Liver (tissue), 9 donors: ENCODE measurements around the gene FCHO2. TPM values are rescaled to one million over a fixed set of nuclear protein-coding genes. Genes with fewer than 3 reads are reported as not detected.

ENCODE experiments used
- DNase-seq: peaks from one replicate; pipeline ENCODE4 v3.0.0-alpha.2; 2017; ENCODE audit warnings: low spot score
- H3K27ac ChIP-seq, 2 donors: one replicate each; pipeline ENCODE4 v1.7.0; 2013; ENCODE audit warnings: inconsistent platforms in 2 of 2, low read length in 2 of 2, control low read depth in 1 of 2, low read depth in 1 of 2, mild to moderate bottlenecking in 1 of 2
- H3K27me3 ChIP-seq, 4 donors: one replicate each; pipeline versions ENCODE4 v1.6.1 to v1.7.0; 2013; ENCODE audit warnings: low read length in 3 of 4, inconsistent platforms in 1 of 4, mild to moderate bottlenecking in 1 of 4, moderate library complexity in 1 of 4; ENCODE audit not compliant: control insufficient read depth in 4 of 4, insufficient read depth in 4 of 4
- H3K36me3 ChIP-seq, 4 donors: one replicate each; pipeline versions ENCODE4 v1.6.1 to v1.7.0; 2013; ENCODE audit warnings: low read length in 3 of 4, mild to moderate bottlenecking in 3 of 4, low read depth in 1 of 4, moderate library complexity in 1 of 4; ENCODE audit not compliant: control insufficient read depth in 4 of 4, insufficient read depth in 3 of 4
- H3K4me1 ChIP-seq, 4 donors: one replicate each; pipeline versions ENCODE4 v1.6.1 to v1.7.0; 2013; ENCODE audit warnings: low read length in 3 of 4, mild to moderate bottlenecking in 3 of 4, moderate library complexity in 1 of 4; ENCODE audit not compliant: control insufficient read depth in 4 of 4, insufficient read depth in 4 of 4
- H3K4me3 ChIP-seq, 3 donors: one replicate each; pipeline versions ENCODE4 v1.6.1 to v1.7.0; 2013; ENCODE audit warnings: low read length in 3 of 3, control low read depth in 1 of 3, low read depth in 1 of 3, mild to moderate bottlenecking in 1 of 3
- H3K9ac ChIP-seq, 2 donors: one replicate each; pipeline ENCODE4 v1.7.0; 2013; ENCODE audit warnings: low read length in 2 of 2, mild to moderate bottlenecking in 2 of 2, moderate library complexity in 2 of 2, control low read depth in 1 of 2, low read depth in 1 of 2
- H3K9me3 ChIP-seq, 4 donors: one replicate each; pipeline versions ENCODE4 v1.6.1 to v1.7.0; 2013; ENCODE audit warnings: low read length in 3 of 4; ENCODE audit not compliant: control insufficient read depth in 4 of 4
- ATF3 ChIP-seq: IDR thresholded peaks from 2 replicates; pipeline ENCODE4 v1.6.1; 2016; ENCODE audit warnings: antibody characterized with exemption
- CTCF ChIP-seq: fragments of 150-350 bp; IDR thresholded peaks from 2 replicates; pipeline ENCODE4 v1.5.1; 2017; ENCODE audit warnings: improper control_type of control experiment, low read depth, low read length; ENCODE audit not compliant: missing input control
- EGR1 ChIP-seq, 2 donors: IDR thresholded peaks; 2 replicates each; pipeline ENCODE4 v1.6.1; 2016 to 2018; ENCODE audit warnings: antibody characterized with exemption in 2 of 2, low read depth in 2 of 2
- FOXA1 ChIP-seq: IDR thresholded peaks from 2 replicates; pipeline ENCODE4 v1.6.1; 2016; ENCODE audit warnings: antibody characterized with exemption
- FOXA2 ChIP-seq: IDR thresholded peaks from 2 replicates; pipeline ENCODE4 v1.6.1; 2016; ENCODE audit warnings: antibody characterized with exemption
- GABPA ChIP-seq, 2 donors: IDR thresholded peaks in 1 of 2; conservative IDR thresholded peaks in 1 of 2; 2 replicates each; pipeline ENCODE4 v1.6.1; 2016; ENCODE audit warnings: antibody characterized with exemption in 2 of 2, mild to moderate bottlenecking in 1 of 2, moderate library complexity in 1 of 2
- HNF4A ChIP-seq, 2 donors: conservative IDR thresholded peaks; 2 replicates each; pipeline ENCODE4 v1.6.1; 2016; ENCODE audit warnings: antibody characterized with exemption in 2 of 2, mild to moderate bottlenecking in 2 of 2
- HNF4G ChIP-seq: IDR thresholded peaks from 2 replicates; pipeline ENCODE4 v1.6.1; 2016; ENCODE audit warnings: antibody characterized with exemption
- JUND ChIP-seq, 2 donors: IDR thresholded peaks; 2 replicates each; pipeline ENCODE4 v1.6.1; 2016; ENCODE audit warnings: antibody characterized with exemption in 2 of 2
- MAX ChIP-seq: IDR thresholded peaks from 2 replicates; pipeline ENCODE4 v1.6.1; 2016; ENCODE audit warnings: antibody characterized with exemption
- NR2F2 ChIP-seq: IDR thresholded peaks from 2 replicates; pipeline ENCODE4 v1.6.1; 2016; ENCODE audit warnings: antibody characterized with exemption
- RAD21 ChIP-seq, 2 donors: IDR thresholded peaks; 2 replicates each; pipeline ENCODE4 v1.6.1; 2016; ENCODE audit warnings: antibody characterized with exemption in 2 of 2, mild to moderate bottlenecking in 2 of 2
- RXRA ChIP-seq, 2 donors: IDR thresholded peaks; 2 replicates each; pipeline ENCODE4 v1.6.1; 2017 to 2018; ENCODE audit warnings: antibody characterized with exemption in 2 of 2, mild to moderate bottlenecking in 1 of 2
- SP1 ChIP-seq: IDR thresholded peaks from 2 replicates; pipeline ENCODE4 v1.6.1; 2018; ENCODE audit warnings: antibody characterized with exemption, mild to moderate bottlenecking
- TAF1 ChIP-seq: conservative IDR thresholded peaks from 2 replicates; pipeline ENCODE4 v1.6.1; 2016; ENCODE audit warnings: antibody characterized with exemption, mild to moderate bottlenecking
- YY1 ChIP-seq: IDR thresholded peaks from 2 replicates; pipeline ENCODE4 v1.6.1; 2016; ENCODE audit warnings: antibody characterized with exemption, mild to moderate bottlenecking
- ZBTB33 ChIP-seq: IDR thresholded peaks from 2 replicates; pipeline ENCODE4 v1.6.1; 2016; ENCODE audit warnings: antibody characterized with exemption
- WGBS: extraction: QIAGEN DNeasy Blood & Tissue Kit; methylation state at CpG from one replicate; pipeline ENCODE4 v1.1.7; 2013; 5-methylcytosine and 5-hydroxymethylcytosine counted together
- polyA plus RNA-seq, 2 donors: library from polyadenylated mRNA; stranded (reverse) in 1 of 2; unstranded in 1 of 2; fragments of 200-250 nt in 1 of 2; fragments of >200 nt in 1 of 2; fragmentation: Nextera tagmentation in 1 of 2; extraction: Ambion mirVana in 1 of 2; gene quantifications; one replicate each; pipeline versions ENCODE4 v1.2.1 to v1.2.3, GENCODE V29; 2013 to 2015
- total RNA-seq, 2 donors: library from RNA; depleted of rRNA; stranded (reverse); fragments of >200 nt; gene quantifications; one replicate each; pipeline ENCODE4 v1.2.3, GENCODE V29; 2014
- TF ChIP-seq, protein P1 (sequence below): IDR thresholded peaks from 2 replicates; pipeline ENCODE4 v1.6.1; 2016; ENCODE audit warnings: antibody characterized with exemption, mild to moderate bottlenecking
- donor health status: healthy.
- donor health status: healthy.
- donor health status: healthy.
- donor health status: healthy.
- donor health status: healthy.

FCHO2 gene
- total and polyA plus RNA-seq, 4 donors, result 5.3 to 37.5 (median 9.3) TPM

- TF ChIP-seq ATF3, result no peak
- no peak for TF ChIP-seq HNF4A (conservative IDR thresholded peaks at IDR 0.05)
- TF ChIP-seq YY1, result no peak
- TF ChIP-seq NR2F2, result no peak
- no peak for TF ChIP-seq MAX
- no peak for TF ChIP-seq JUND (IDR thresholded peaks at IDR 0.05)
- no peak for TF ChIP-seq ZBTB33
- TF ChIP-seq EGR1 (IDR thresholded peaks at IDR 0.05; ENCODE audit: low read depth in 2 of 2), result no peak
- TF ChIP-seq TAF1, result no peak
Observed at GRCh38 chr5:72996632-72997031, 40.8 kb downstream of the FCHO2 start (continued).

DNA sequence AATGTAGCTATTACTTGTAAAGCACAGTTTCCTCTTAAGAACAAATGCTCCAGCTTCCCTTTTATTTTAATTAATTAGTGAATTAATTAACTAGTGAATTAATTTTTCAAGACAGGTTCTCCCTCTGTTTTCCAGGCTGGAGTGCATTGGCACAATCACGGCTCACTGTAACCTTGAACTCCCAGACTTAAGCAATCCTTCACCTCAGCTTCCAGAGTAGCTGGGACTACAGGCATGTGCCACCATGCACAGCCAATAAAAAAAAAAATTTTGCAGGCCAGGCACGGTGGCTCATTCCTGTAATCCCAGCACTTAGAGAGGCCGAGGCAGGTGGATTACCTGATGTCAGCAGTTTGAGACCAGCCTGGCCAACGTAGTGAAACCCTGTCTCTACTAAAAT lies 44.1 kb downstream of the FCHO2 start:
- no peaks in the 10 kb centered on the region for H3K27me3 ChIP-seq
- no peak overlapping the region for H3K9ac ChIP-seq
- H3K36me3 ChIP-seq, result peaks cover 0 to 7% (median 5%) of the 10 kb centered on the region in 4 donors
- no peaks in the 10 kb centered on the region for H3K9me3 ChIP-seq
- no peaks in the 10 kb centered on the region for H3K4me1 ChIP-seq
- TF ChIP-seq MAX, result no peak
- no peak for TF ChIP-seq RAD21 (IDR thresholded peaks at IDR 0.05)
- TF ChIP-seq JUND (IDR thresholded peaks at IDR 0.05), result no peak
- no peak for TF ChIP-seq EGR1 (IDR thresholded peaks at IDR 0.05; ENCODE audit: low read depth in 2 of 2)
- TF ChIP-seq ATF3, result no peak
- TF ChIP-seq, protein P1, sequence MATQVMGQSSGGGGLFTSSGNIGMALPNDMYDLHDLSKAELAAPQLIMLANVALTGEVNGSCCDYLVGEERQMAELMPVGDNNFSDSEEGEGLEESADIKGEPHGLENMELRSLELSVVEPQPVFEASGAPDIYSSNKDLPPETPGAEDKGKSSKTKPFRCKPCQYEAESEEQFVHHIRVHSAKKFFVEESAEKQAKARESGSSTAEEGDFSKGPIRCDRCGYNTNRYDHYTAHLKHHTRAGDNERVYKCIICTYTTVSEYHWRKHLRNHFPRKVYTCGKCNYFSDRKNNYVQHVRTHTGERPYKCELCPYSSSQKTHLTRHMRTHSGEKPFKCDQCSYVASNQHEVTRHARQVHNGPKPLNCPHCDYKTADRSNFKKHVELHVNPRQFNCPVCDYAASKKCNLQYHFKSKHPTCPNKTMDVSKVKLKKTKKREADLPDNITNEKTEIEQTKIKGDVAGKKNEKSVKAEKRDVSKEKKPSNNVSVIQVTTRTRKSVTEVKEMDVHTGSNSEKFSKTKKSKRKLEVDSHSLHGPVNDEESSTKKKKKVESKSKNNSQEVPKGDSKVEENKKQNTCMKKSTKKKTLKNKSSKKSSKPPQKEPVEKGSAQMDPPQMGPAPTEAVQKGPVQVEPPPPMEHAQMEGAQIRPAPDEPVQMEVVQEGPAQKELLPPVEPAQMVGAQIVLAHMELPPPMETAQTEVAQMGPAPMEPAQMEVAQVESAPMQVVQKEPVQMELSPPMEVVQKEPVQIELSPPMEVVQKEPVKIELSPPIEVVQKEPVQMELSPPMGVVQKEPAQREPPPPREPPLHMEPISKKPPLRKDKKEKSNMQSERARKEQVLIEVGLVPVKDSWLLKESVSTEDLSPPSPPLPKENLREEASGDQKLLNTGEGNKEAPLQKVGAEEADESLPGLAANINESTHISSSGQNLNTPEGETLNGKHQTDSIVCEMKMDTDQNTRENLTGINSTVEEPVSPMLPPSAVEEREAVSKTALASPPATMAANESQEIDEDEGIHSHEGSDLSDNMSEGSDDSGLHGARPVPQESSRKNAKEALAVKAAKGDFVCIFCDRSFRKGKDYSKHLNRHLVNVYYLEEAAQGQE, result no peak
- TF ChIP-seq FOXA1, result no peak
- TF ChIP-seq CTCF, result no peak
- no peak for TF ChIP-seq ZBTB33
- TF ChIP-seq FOXA2, result no peak
- TF ChIP-seq RXRA (IDR thresholded peaks at IDR 0.05), result no peak
- no peak for TF ChIP-seq YY1
- no peak for TF ChIP-seq TAF1
- no peak for TF ChIP-seq SP1
- no peak for TF ChIP-seq GABPA (IDR thresholded peaks at IDR 0.05 in 1 of 2, conservative IDR thresholded peaks at IDR 0.05 in 1 of 2)
- TF ChIP-seq NR2F2, result no peak
- TF ChIP-seq HNF4G, result no peak
- no peak for TF ChIP-seq HNF4A (conservative IDR thresholded peaks at IDR 0.05)
- DNase-seq, result no peak
- no peak overlapping the region for H3K27ac ChIP-seq
- 71% methylated on average over 4 of the region's 4 CpGs for WGBS
- no peak overlapping the region for H3K4me3 ChIP-seq
